Stimulated activated CD8-positive, alpha-beta memory T cell treated with anti-CD3 and anti-CD28 coated beads, Interleukin-12 subunit alpha, Interleukin-12 subunit beta, amount 100 ng/mL, for 24 hours (primary cell): ENCODE data around the gene AHCYL1.
A peak's percentile ranks its signal among the peaks of the same experiment; 100 is the strongest.
"Not testable (repeated sequence)": the region's sequence is repeated elsewhere in the genome, so short reads cannot be mapped to it uniquely, and the experiment has no call there.

ENCODE experiments used
- DNase-seq: peaks from one replicate; pipeline ENCODE4 v3.0.0-alpha.2; 2020; ENCODE audit errors: extremely low read depth

AHCYL1 gene

DNA sequence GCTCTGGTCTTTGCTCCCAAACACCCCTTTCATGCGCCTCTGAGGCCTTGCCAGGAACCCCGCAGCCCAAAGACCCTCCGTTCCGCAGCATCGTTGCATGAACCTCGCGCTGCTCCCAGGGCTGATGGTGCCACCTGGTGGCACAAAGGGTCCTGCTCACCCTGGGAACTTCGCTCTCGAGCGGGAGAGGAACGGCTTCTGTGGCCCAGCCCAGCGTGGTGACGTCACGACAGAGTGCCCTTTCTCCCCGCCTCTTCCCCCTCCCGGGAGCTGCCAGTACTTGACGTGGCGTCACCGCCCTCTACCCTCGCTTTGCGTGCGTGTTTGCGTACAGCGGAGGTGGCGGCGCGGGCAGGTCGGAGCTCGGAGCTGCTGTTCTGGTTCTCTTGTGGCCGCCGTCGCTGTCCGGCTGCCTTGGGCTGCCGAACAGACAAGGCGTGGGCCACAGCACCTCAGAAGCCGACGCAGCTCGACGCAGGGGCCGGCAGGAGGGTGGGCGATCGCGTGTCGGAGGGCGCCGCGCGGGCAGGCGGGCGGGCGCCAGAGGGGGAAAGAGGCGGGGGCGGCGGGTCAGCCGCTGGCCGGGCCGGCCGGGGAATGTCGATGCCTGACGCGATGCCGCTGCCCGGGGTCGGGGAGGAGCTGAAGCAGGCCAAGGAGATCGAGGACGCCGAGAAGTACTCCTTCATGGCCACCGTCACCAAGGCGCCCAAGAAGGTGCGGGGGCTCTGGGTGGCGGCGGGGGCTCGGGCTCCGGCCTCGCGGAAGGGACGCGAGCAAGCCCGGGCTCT is at the start of gene AHCYL1:
Gene AHCYL1, plus strand, starts transcription at position 310 of the 791 bp plus-strand sequence. Its CDS starts 288 bp downstream, at position 598.
- peak; percentile 98 for DNase-seq

DNA sequence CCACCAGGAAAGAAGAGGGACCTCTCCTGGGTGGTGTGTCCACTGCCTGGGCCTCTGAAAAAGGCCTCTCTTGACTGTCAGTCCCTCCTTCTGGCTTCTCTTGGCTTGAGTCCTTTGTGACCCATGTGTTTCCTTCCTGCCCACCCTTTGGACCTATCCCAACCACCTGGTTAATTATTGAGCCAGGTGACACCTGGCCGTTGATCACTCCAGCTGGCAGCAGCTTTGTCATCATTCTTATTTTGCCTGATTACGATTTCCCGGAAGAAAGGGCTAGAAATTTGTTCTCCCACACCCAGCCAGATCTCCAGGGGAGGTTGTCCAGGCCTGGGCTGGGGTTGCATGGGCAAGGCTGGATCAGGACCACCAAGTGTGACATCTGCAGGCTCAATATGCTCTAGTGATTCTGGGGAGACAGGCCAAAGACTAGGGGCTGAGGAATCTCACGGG is 49.1 kb upstream of the AHCYL1 start:
- DNase-seq, result no peak

GRCh38 chr1:109937738-109938137 is 46.8 kb upstream of the AHCYL1 start:
- no peak for DNase-seq

- no peak for DNase-seq
Measured at GRCh38 chr1:109938556-109938955, 46.0 kb upstream of the AHCYL1 start.

DNA sequence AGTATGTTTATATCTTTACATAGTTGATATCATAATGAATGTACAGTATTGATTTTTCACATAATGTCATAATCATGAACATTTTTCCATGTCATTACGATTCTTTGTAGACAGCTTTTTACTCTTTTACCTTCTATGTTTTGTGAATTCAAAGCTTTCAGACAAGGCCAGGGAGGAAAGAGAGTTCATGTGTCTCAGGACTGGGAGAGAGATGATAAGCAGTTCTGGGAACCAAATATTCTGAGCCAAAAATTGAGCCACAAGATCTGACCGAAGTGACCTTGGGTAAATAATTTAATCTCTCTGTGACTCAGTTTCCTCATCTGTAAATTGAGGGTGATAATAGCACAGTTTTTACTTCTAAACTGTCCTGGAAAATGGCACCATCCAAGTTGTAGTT is 42.1 kb upstream of the AHCYL1 start:
- DNase-seq, result no peak

GRCh38 chr1:109944541-109944940 is 40.0 kb upstream of the AHCYL1 start:
- no peak for DNase-seq

GRCh38 chr1:109946511-109946910 is 38.1 kb upstream of the AHCYL1 start:
- no peak for DNase-seq

- no peak for DNase-seq
Measured at GRCh38 chr1:109947582-109948284, 36.8 kb upstream of the AHCYL1 start.

DNA sequence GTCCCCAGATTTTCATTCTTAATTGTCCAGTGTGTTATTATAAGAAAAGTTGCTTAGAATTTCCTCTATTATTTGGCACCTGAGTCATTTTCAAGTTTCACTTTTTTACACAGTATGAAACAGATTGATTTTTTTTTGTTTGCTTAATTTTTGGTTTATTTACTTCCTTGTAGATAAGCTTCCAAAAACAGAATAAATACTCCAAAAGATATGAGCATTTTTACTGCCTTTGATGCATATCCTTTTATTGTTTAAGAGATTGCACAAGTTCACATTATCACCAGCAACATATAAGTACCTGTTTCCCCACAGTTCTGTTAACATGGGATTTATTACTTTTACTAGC is 36.3 kb upstream of the AHCYL1 start:
- no peak for DNase-seq

- DNase-seq, result no peak
Measured at GRCh38 chr1:109950038-109950437, 34.5 kb upstream of the AHCYL1 start.

- no peak for DNase-seq
Measured at GRCh38 chr1:109950509-109950908, 34.1 kb upstream of the AHCYL1 start.

- not testable (repeated sequence) for DNase-seq
Measured at GRCh38 chr1:109951501-109951900, 33.1 kb upstream of the AHCYL1 start.

GRCh38 chr1:109954041-109954512 is 30.5 kb upstream of the AHCYL1 start:
- no peak for DNase-seq

GRCh38 chr1:109959632-109959973 is 25.0 kb upstream of the AHCYL1 start:
- no peak for DNase-seq

DNA sequence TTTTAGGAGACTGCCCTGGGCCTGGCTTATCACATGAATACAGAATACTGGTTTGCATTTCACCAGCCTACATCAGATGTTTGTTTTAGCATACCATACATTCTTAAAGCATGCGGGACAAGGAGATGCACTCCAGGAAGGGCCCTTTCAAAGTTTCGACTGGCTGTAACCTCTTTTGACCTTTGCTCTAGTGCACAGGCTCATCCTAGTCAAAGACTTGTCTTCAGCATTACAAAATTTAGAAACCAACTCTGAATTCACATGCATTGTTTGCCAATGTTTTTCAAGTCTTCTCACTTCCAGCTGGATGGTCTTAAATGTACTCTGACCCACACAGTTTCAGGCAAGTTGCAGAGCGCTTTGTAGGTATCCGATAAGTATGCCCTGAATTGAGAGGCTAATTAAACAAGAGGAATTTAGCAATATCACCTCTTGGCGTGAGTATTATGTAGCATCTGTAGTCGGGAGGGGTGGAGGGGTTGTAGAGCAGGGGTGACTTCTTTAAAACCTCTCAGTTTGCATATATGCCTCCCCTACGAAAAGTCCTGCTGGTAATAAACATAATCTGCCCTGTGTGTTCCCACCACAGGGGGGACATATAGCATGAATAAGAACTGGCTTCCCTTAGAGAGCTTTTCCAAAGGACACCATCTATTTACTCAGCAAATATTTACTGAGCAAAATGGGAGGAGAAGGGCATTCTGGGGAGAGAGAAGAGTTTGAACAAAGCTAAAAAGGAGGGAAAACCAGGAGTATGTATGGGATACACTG is 24.4 kb upstream of the AHCYL1 start:
- DNase-seq, result no peak

- no peak for DNase-seq
Measured at GRCh38 chr1:109960745-109961094, 23.8 kb upstream of the AHCYL1 start.

DNA sequence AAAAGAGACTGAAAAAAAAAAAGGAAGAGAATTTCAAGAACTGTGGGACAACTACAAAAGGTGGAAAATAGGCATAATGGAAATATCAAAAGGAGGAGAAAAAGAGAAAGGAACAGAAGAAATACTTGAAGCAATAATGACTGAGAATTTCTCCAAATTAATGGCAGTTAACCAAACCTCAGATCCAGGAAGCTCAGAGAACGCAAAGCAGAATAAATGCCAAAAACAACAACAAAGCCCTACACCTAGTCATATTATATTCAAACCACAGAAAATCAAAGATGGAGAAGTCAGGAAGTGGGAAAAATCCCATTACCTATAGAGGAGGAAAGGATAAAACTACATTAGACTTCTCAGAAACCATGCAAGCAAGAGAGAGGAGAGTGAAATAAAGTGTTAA is 20.7 kb upstream of the AHCYL1 start:
- DNase-seq, result no peak

DNA sequence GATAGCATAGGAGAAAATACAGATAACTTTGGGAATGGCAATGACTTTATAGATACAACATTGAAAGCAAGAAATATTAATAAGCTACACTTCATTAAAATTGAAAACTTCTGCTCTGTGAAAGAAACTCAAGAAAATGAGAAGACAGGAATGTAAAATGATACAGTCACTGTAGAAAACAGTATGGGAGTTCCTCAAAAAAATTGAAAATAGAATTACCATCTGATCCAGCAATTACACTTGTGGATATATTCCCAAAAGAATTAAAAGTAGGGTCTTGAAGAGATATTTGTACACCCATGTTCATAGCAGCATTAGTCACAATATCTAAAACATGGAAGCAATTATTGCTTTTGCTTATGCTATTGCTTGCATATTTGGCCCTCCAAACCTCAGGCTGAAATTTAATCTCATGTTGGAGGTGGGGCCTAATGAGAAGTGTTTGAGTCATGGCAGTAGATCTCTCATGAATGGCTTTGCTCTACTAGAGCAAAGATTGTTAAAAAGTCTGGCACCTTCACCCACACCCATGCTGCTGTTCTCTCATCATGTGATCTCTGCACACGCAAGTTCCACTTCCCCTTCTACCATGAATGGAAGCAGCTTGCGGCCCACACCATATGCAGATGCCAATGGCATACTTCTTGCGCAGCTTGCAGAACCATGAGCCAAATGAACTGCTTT is 15.3 kb upstream of the AHCYL1 start:
- no peak for DNase-seq

- no peak for DNase-seq
Measured at GRCh38 chr1:109969907-109970306, 14.7 kb upstream of the AHCYL1 start.

DNA sequence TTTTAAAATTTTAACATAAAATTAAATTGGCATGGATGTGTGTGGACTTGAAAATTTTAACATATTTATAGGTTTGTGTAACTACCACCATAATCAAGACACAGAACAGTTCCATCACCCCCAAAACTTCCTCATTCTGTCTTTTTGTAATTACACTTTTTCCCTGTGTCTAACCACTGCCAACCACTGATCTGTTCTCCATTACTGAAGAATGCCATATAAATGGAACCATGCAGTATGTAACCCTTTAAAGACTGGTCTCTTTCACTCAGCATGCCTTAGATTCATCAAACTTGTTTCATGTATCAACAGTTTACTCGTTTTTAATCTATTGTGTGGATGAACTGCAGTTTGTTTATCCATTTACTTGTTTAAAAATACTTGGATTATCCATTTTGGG is 13.0 kb upstream of the AHCYL1 start:
- DNase-seq, result no peak

GRCh38 chr1:109974191-109974590 is 10.4 kb upstream of the AHCYL1 start:
- no peak for DNase-seq

- no peak for DNase-seq
Measured at GRCh38 chr1:109975718-109976117, 8.8 kb upstream of the AHCYL1 start.
